Keratinocyte (primary cell): Measurements from ENCODE around the gene ZNF558. TPM values are rescaled to one million over a fixed set of nuclear protein-coding genes. Genes with fewer than 3 reads are reported as not detected.

Source experiments
- DNase-seq: peaks from one replicate; pipeline ENCODE4 v3.0.0-alpha.2; 2011; ENCODE audit warnings: low read depth, missing footprints, low spot score
- FAIRE-seq: peaks from 2 replicates; lab custom pipeline; 2011; peaks lifted over from hg19 to GRCh38; lab: Jason Lieb, UNC
- H2AFZ ChIP-seq: 2 replicates; pipeline ENCODE4 v1.6.0; 2012; ENCODE audit warnings: low read length, control low read depth, inconsistent platforms; ENCODE audit not compliant: control insufficient read depth
- H3K27ac ChIP-seq: 2 replicates; pipeline ENCODE4 v1.5.1; 2011; ENCODE audit warnings: low read length; ENCODE audit not compliant: control insufficient read depth, insufficient read depth
- H3K27me3 ChIP-seq: 3 replicates; pipeline ENCODE4 v1.6.0; 2011; ENCODE audit warnings: low read length; ENCODE audit not compliant: control insufficient read depth, insufficient read depth; ENCODE audit errors: extremely low read depth
- H3K36me3 ChIP-seq, 2 experiments: 2 replicates in 1 of 2; 3 replicates in 1 of 2; pipeline ENCODE4 v1.5.1; 2011; ENCODE audit warnings: low read length in 2 of 2, mild to moderate bottlenecking in 1 of 2; ENCODE audit not compliant: control insufficient read depth in 2 of 2, insufficient read depth in 2 of 2; ENCODE audit errors: extremely low read depth in 1 of 2
- H3K4me1 ChIP-seq: 3 replicates; pipeline ENCODE4 v1.5.1; 2011; ENCODE audit warnings: low read length; ENCODE audit not compliant: control insufficient read depth, insufficient read depth; ENCODE audit errors: extremely low read depth
- H3K4me2 ChIP-seq: 3 replicates; pipeline ENCODE4 v1.6.0; 2011; ENCODE audit warnings: low read depth, low read length; ENCODE audit not compliant: control insufficient read depth, insufficient read depth; ENCODE audit errors: extremely low read depth
- H3K4me3 ChIP-seq, 3 experiments: fragments of 200-600 bp in 1 of 3; sonication (generic) in 1 of 3; 2 replicates in 2 of 3; 3 replicates in 1 of 3; pipeline ENCODE4 v1.5.1; 2011 to 2016; ENCODE audit warnings: low read length in 3 of 3, mild to moderate bottlenecking in 3 of 3, control low read depth in 2 of 3, inconsistent platforms in 1 of 3, low read depth in 1 of 3, mixed read lengths in 1 of 3, mixed run types in 1 of 3, moderate library complexity in 1 of 3; ENCODE audit not compliant: control insufficient read depth in 2 of 3, insufficient read depth in 2 of 3; ENCODE audit errors: extremely low read depth in 1 of 3
- H3K79me2 ChIP-seq: 2 replicates; pipeline ENCODE4 v1.6.0; 2012; ENCODE audit warnings: low read length; ENCODE audit not compliant: control insufficient read depth, insufficient read depth
- H3K9ac ChIP-seq: 3 replicates; pipeline ENCODE4 v1.6.0; 2011; ENCODE audit warnings: low read length; ENCODE audit not compliant: control insufficient read depth, insufficient read depth; ENCODE audit errors: extremely low read depth
- H3K9me1 ChIP-seq: 3 replicates; pipeline ENCODE4 v1.6.0; 2011; ENCODE audit warnings: low read length; ENCODE audit not compliant: control insufficient read depth, insufficient read depth; ENCODE audit errors: extremely low read depth
- H3K9me3 ChIP-seq: 2 replicates; pipeline ENCODE4 v1.5.1; 2012; ENCODE audit warnings: low read depth, low read length; ENCODE audit not compliant: control insufficient read depth
- H4K20me1 ChIP-seq: 3 replicates; pipeline ENCODE4 v1.6.0; 2011; ENCODE audit warnings: low read length; ENCODE audit not compliant: control insufficient read depth, insufficient read depth; ENCODE audit errors: extremely low read depth
- CTCF ChIP-seq, 3 experiments: IDR thresholded peaks in 1 of 3; conservative IDR thresholded peaks in 1 of 3; optimal IDR thresholded peaks in 1 of 3; 2 replicates in 2 of 3; 3 replicates in 1 of 3; pipeline versions ENCODE3 to v1.5.1; 2011; ENCODE audit warnings: low read length in 3 of 3, mild to moderate bottlenecking in 3 of 3, moderate library complexity in 2 of 3, control low read depth in 1 of 3, inconsistent platforms in 1 of 3; ENCODE audit not compliant: insufficient read depth in 2 of 3; ENCODE audit errors: extremely low read depth in 1 of 3
- EZH2 ChIP-seq: IDR thresholded peaks from one replicate; pipeline ENCODE4 v1.6.1; 2012; ENCODE audit warnings: inconsistent platforms, mild to moderate bottlenecking, low read length, moderate library complexity
- dilution Hi-C: fragments of 300-500 bp; cut with MboI; formaldehyde crosslinking; loops from one replicate; pipeline ENCODE4 v1.7.0; 2020; ENCODE audit warnings: low sequenced_read_pairs; ENCODE audit not compliant: extremely low pct_ligation_motif_present
- polyA plus RNA-seq, 5 experiments: library from polyadenylated mRNA; depleted of rRNA in 3 of 5; stranded (reverse) in 3 of 5; stranded (forward) in 1 of 5; unstranded in 1 of 5; fragments of >200 nt; gene quantifications; 1 replicate in 1 of 5; 2 replicates in 3 of 5; 3 replicates in 1 of 5; pipeline versions ENCODE4 v1.2.1 to v1.2.3, GENCODE V29; 2011 to 2012; ENCODE audit warnings: missing spikeins in 2 of 5, low read depth in 1 of 5, low replicate concordance in 1 of 5

ZNF558 gene
- polyA plus RNA-seq, 1 donor (not counting 4 experiments of a cell fraction or from before 2014, with no cell fraction given) = 17.1 TPM

GRCh38 chr19:8846819-8847218 lies 14.7 kb upstream of the ZNF558 start:
- H2AFZ ChIP-seq = no peak overlapping the region
- DNase-seq = no peak
- H3K9me1 ChIP-seq = no peaks in the 10 kb centered on the region
- no peaks in the 10 kb centered on the region for H3K27me3 ChIP-seq
- H3K4me2 ChIP-seq = no peak overlapping the region
- TF ChIP-seq CTCF (optimal IDR thresholded peaks at IDR 0.05 in 1 of 3, IDR thresholded peaks at IDR 0.05 in 1 of 3, conservative IDR thresholded peaks at IDR 0.05 in 1 of 3; ENCODE audit: extremely low read depth in 1 of 3, insufficient read depth in 2 of 3, low read length in 3 of 3) (no peak), EZH2 (no peak)
- peaks cover 2% of the 10 kb centered on the region for H3K9me3 ChIP-seq
- no peaks in the 10 kb centered on the region for H3K79me2 ChIP-seq
- no peaks in the 10 kb centered on the region for H3K4me1 ChIP-seq
- dilution Hi-C loops = no loop called here
- H3K9ac ChIP-seq = no peak overlapping the region
- no peak overlapping the region for H3K27ac ChIP-seq
- H3K4me3 ChIP-seq = no peak overlapping the region
- no peak for FAIRE-seq
- H4K20me1 ChIP-seq = no peaks in the 10 kb centered on the region
- no peaks in the 10 kb centered on the region for H3K36me3 ChIP-seq

- H3K4me1 ChIP-seq = no peaks in the 10 kb centered on the region
- no peaks in the 10 kb centered on the region for H3K27me3 ChIP-seq
- no peak overlapping the region for H3K9ac ChIP-seq
- H3K79me2 ChIP-seq = no peaks in the 10 kb centered on the region
- no peak overlapping the region for H3K4me3 ChIP-seq
- TF ChIP-seq EZH2 (no peak), CTCF (optimal IDR thresholded peaks at IDR 0.05 in 1 of 3, IDR thresholded peaks at IDR 0.05 in 1 of 3, conservative IDR thresholded peaks at IDR 0.05 in 1 of 3; ENCODE audit: extremely low read depth in 1 of 3, insufficient read depth in 2 of 3, low read length in 3 of 3) (no peak)
- H4K20me1 ChIP-seq = no peaks in the 10 kb centered on the region
- no peaks in the 10 kb centered on the region for H3K9me3 ChIP-seq
- no peak overlapping the region for H3K4me2 ChIP-seq
- H3K9me1 ChIP-seq = no peaks in the 10 kb centered on the region
- no peak for FAIRE-seq
- H3K27ac ChIP-seq = no peak overlapping the region
- no peaks in the 10 kb centered on the region for H3K36me3 ChIP-seq
- dilution Hi-C loops = no loop called here
- H2AFZ ChIP-seq = no peak overlapping the region
- no peak for DNase-seq
These were observed 8.6 kb upstream of the ZNF558 start for GRCh38 chr19:8840708-8841107.
